Activated CD8-positive, alpha-beta memory T cell treated with anti-CD3 and anti-CD28 coated beads, Interleukin-2, amount 50 U/mL, for 1 hour (primary cell): ENCODE results near the gene SPRR2D.
"Not testable (repeated sequence)": the region's sequence is repeated elsewhere in the genome, so short reads cannot be mapped to it uniquely, and the experiment has no call there.

ENCODE experiments used
- DNase-seq: peaks from one replicate; pipeline ENCODE4 v3.0.0-alpha.2; 2020; ENCODE audit errors: extremely low read depth

The SPRR2D gene

GRCh38 chr1:153040950-153041631 is at the start of gene SPRR2D:
SPRR2D (minus strand) TSS chr1:153041120; CDS start chr1:153040346, 774 bp downstream.
- DNase-seq = no peak

GRCh38 chr1:153087652-153088051 is 46.7 kb upstream of the SPRR2D start:
- no peak for DNase-seq

GRCh38 chr1:153081736-153082135 is 40.8 kb upstream of the SPRR2D start:
- no peak for DNase-seq

- DNase-seq = no peak
Observed at GRCh38 chr1:153072806-153073726, 32.1 kb upstream of the SPRR2D start.

- DNase-seq = no peak
Observed at GRCh38 chr1:153071511-153071910, 30.6 kb upstream of the SPRR2D start, which contains the start of gene SPRR2B. SPRR2B (minus strand) TSS chr1:153071611; CDS start chr1:153070839, 772 bp downstream.

GRCh38 chr1:153070243-153070642 is 29.3 kb upstream of the SPRR2D start:
- no peak for DNase-seq

GRCh38 chr1:153058826-153059784 is 18.2 kb upstream of the SPRR2D start:
- no peak for DNase-seq

GRCh38 chr1:153058154-153058553 is 17.2 kb upstream of the SPRR2D start:
- DNase-seq = no peak

- no peak for DNase-seq
Observed at GRCh38 chr1:153057375-153057774, 16.5 kb upstream of the SPRR2D start, which contains the start of gene SPRR2A. SPRR2A (minus strand) TSS chr1:153057512; CDS start chr1:153056735, 777 bp downstream.

GRCh38 chr1:153056111-153056510 is 15.2 kb upstream of the SPRR2D start:
- DNase-seq = not testable (repeated sequence)

- no peak for DNase-seq
Observed at GRCh38 chr1:153049211-153049610, 8.3 kb upstream of the SPRR2D start.

- no peak for DNase-seq
Observed at GRCh38 chr1:153035211-153035610, 5.7 kb downstream of the SPRR2D start.

- DNase-seq = no peak
Observed at GRCh38 chr1:153032677-153033308, 8.1 kb downstream of the SPRR2D start.

- no peak for DNase-seq
Observed at GRCh38 chr1:153032073-153032472, 8.8 kb downstream of the SPRR2D start.

GRCh38 chr1:153030895-153031294 is 10.0 kb downstream of the SPRR2D start, which contains the start of gene SPRR1B:
SPRR1B (plus strand) TSS chr1:153031203; CDS start chr1:153032346, 1,143 bp downstream.
- no peak for DNase-seq

- no peak for DNase-seq
Observed at GRCh38 chr1:153028766-153029165, 12.2 kb downstream of the SPRR2D start.

- DNase-seq = no peak
Observed at GRCh38 chr1:153025797-153026196, 15.1 kb downstream of the SPRR2D start.

GRCh38 chr1:153024413-153024812 is 16.5 kb downstream of the SPRR2D start:
- no peak for DNase-seq

- DNase-seq = no peak
Observed at GRCh38 chr1:153023109-153023508, 17.8 kb downstream of the SPRR2D start.

GRCh38 chr1:153022340-153022739 is 18.6 kb downstream of the SPRR2D start:
- DNase-seq = not testable (repeated sequence)

- not testable (repeated sequence) for DNase-seq
Observed at GRCh38 chr1:153021829-153022228, 19.1 kb downstream of the SPRR2D start.
